GM19397 (cell line): Measurements from ENCODE around the gene P2RY4.
"Not testable (repeated sequence)": the region's sequence is repeated elsewhere in the genome, so short reads cannot be mapped to it uniquely, and the experiment has no call there.

Experiments
- ATAC-seq: cut with Tn5 transposase; IDR thresholded peaks from one replicate; pipeline ENCODE4 v1.9.1; 2021; ENCODE audit warnings: mild to moderate bottlenecking, moderate library complexity; ENCODE audit not compliant: unreplicated experiment

P2RY4 gene

GRCh38 chrX:70244881-70245280, 15.1 kb downstream of the P2RY4 start:
- ATAC-seq: no peak

- not testable (repeated sequence) for ATAC-seq
Measured at GRCh38 chrX:70243601-70244000, 16.4 kb downstream of the P2RY4 start.

DNA sequence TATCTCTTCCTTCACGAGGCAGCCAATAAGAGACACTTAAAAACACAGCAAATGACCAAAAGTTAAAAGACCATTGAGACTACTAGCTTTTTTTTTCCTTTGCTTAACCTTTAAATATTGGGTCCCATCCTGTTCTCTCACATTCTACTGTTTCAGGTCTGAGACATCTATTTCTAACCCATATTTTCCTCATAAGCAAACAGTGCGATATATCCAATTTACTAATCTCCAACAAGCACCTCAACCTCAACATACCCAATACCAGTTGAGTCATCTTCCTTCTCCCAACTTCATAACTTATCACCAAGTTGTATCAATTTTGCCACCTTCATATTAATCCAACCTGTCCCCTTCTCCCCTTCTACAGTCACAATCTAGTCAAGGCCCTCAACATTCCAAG, 18.5 kb downstream of the P2RY4 start:
- ATAC-seq: no peak

GRCh38 chrX:70240751-70241150, 19.3 kb downstream of the P2RY4 start:
- no peak for ATAC-seq

GRCh38 chrX:70234355-70234754, 25.6 kb downstream of the P2RY4 start, which contains the start of gene AWAT1:
TSS of gene AWAT1 (plus strand) at chrX:70234655. CDS start at chrX:70234696, 41 bp downstream.
- ATAC-seq: no peak

GRCh38 chrX:70231666-70232065, 28.3 kb downstream of the P2RY4 start:
- no peak for ATAC-seq

DNA sequence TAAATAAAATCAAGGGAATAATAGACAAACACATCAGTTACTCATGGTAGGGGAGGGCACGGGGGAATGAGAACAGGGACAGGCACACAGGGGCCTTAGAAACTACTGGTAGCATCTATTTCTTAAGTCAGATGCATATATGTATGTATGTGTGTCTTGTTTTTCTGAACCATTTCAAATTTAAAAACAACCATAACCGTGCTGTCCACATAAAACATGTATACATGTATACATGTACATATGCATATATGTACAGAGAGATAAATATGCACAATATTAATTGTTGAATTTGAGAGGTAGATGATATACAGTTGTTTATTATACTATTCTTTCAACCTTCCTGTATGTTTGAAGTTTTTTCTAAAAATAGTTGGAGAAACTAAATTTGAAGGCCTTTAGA, 33.3 kb downstream of the P2RY4 start:
- ATAC-seq: no peak

DNA sequence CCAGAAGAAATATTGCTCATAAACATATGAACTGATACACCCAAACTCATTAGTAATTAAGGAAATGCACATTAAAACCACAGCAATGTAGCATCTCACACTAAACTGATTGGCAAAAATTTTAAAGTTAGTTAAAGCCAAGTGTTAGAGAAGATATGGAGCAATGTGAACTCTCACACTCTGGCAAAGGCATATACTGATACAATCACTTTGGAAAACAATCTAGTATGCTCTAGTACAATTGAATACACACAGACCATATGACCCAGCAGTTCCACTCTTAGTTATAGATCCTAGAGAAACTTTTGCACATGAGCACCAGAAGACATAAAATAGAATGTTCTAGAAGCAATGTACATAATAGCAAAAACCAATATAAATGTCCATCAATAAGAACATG, 34.0 kb downstream of the P2RY4 start:
- ATAC-seq: no peak

DNA sequence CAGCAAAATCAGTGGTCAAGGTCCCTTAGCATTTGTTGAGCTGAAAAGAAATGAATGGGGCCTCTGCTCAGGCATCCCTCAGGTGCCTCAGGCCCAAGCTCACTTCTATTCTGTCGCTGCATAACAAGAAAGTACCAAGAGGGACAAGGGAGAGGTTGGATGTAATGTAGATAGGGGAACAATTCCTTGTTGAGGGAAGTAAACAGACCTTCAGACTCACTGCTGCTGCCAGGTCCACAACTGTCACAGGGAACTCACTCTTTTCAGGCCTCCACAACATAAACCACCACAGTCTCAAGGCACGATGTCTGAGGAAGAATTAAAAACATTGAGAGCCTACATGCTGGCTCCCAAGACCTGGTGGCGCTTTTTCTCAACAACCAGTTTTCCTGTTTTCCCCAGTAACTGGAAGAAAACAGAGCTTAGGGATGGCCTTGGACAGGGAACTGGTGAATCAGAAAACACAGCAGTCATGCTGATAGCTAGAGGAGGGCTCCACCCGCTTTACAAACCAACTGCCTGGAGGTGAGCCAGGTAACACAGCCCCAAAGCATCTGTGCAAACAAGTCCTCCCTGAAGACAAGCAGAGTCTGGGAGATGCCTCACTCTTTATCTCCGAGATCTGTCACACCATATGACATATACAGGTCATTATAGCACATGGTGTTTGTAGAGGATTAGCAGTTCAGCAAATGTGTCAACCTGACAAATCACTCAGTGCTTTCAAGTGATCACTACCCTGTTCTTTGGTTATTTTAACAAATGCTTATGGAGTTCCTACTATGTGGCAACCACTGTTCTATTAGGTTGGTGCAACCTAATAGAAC, 39.9 kb downstream of the P2RY4 start:
- no peak for ATAC-seq

GRCh38 chrX:70209570-70209969, 50.4 kb downstream of the P2RY4 start:
- ATAC-seq: not testable (repeated sequence)

GRCh38 chrX:70208479-70208878, 51.5 kb downstream of the P2RY4 start:
- no peak for ATAC-seq
